Keratinocyte (primary cell): ENCODE results near the gene TMBIM1. TPM values are rescaled to one million over a fixed set of nuclear protein-coding genes. Genes with fewer than 3 reads are reported as not detected.
A peak's percentile ranks its signal among the peaks of the same experiment; 100 is the strongest.

Source experiments
- DNase-seq: peaks from one replicate; pipeline ENCODE4 v3.0.0-alpha.2; 2011; ENCODE audit warnings: low read depth, missing footprints, low spot score
- FAIRE-seq: peaks from 2 replicates; lab custom pipeline; 2011; peaks lifted over from hg19 to GRCh38; lab: Jason Lieb, UNC
- H2AFZ ChIP-seq: 2 replicates; pipeline ENCODE4 v1.6.0; 2012; ENCODE audit warnings: low read length, control low read depth, inconsistent platforms; ENCODE audit not compliant: control insufficient read depth
- H3K27ac ChIP-seq: 2 replicates; pipeline ENCODE4 v1.5.1; 2011; ENCODE audit warnings: low read length; ENCODE audit not compliant: control insufficient read depth, insufficient read depth
- H3K27me3 ChIP-seq: 3 replicates; pipeline ENCODE4 v1.6.0; 2011; ENCODE audit warnings: low read length; ENCODE audit not compliant: control insufficient read depth, insufficient read depth; ENCODE audit errors: extremely low read depth
- H3K36me3 ChIP-seq, 2 experiments: 2 replicates in 1 of 2; 3 replicates in 1 of 2; pipeline ENCODE4 v1.5.1; 2011; ENCODE audit warnings: low read length in 2 of 2, mild to moderate bottlenecking in 1 of 2; ENCODE audit not compliant: control insufficient read depth in 2 of 2, insufficient read depth in 2 of 2; ENCODE audit errors: extremely low read depth in 1 of 2
- H3K4me1 ChIP-seq: 3 replicates; pipeline ENCODE4 v1.5.1; 2011; ENCODE audit warnings: low read length; ENCODE audit not compliant: control insufficient read depth, insufficient read depth; ENCODE audit errors: extremely low read depth
- H3K4me2 ChIP-seq: 3 replicates; pipeline ENCODE4 v1.6.0; 2011; ENCODE audit warnings: low read depth, low read length; ENCODE audit not compliant: control insufficient read depth, insufficient read depth; ENCODE audit errors: extremely low read depth
- H3K4me3 ChIP-seq, 3 experiments: fragments of 200-600 bp in 1 of 3; sonication (generic) in 1 of 3; 2 replicates in 2 of 3; 3 replicates in 1 of 3; pipeline ENCODE4 v1.5.1; 2011 to 2016; ENCODE audit warnings: low read length in 3 of 3, mild to moderate bottlenecking in 3 of 3, control low read depth in 2 of 3, inconsistent platforms in 1 of 3, low read depth in 1 of 3, mixed read lengths in 1 of 3, mixed run types in 1 of 3, moderate library complexity in 1 of 3; ENCODE audit not compliant: control insufficient read depth in 2 of 3, insufficient read depth in 2 of 3; ENCODE audit errors: extremely low read depth in 1 of 3
- H3K79me2 ChIP-seq: 2 replicates; pipeline ENCODE4 v1.6.0; 2012; ENCODE audit warnings: low read length; ENCODE audit not compliant: control insufficient read depth, insufficient read depth
- H3K9ac ChIP-seq: 3 replicates; pipeline ENCODE4 v1.6.0; 2011; ENCODE audit warnings: low read length; ENCODE audit not compliant: control insufficient read depth, insufficient read depth; ENCODE audit errors: extremely low read depth
- H3K9me1 ChIP-seq: 3 replicates; pipeline ENCODE4 v1.6.0; 2011; ENCODE audit warnings: low read length; ENCODE audit not compliant: control insufficient read depth, insufficient read depth; ENCODE audit errors: extremely low read depth
- H3K9me3 ChIP-seq: 2 replicates; pipeline ENCODE4 v1.5.1; 2012; ENCODE audit warnings: low read depth, low read length; ENCODE audit not compliant: control insufficient read depth
- H4K20me1 ChIP-seq: 3 replicates; pipeline ENCODE4 v1.6.0; 2011; ENCODE audit warnings: low read length; ENCODE audit not compliant: control insufficient read depth, insufficient read depth; ENCODE audit errors: extremely low read depth
- EZH2 ChIP-seq: IDR thresholded peaks from one replicate; pipeline ENCODE4 v1.6.1; 2012; ENCODE audit warnings: inconsistent platforms, mild to moderate bottlenecking, low read length, moderate library complexity
- dilution Hi-C: fragments of 300-500 bp; cut with MboI; formaldehyde crosslinking; loops from one replicate; pipeline ENCODE4 v1.7.0; 2020; ENCODE audit warnings: low sequenced_read_pairs; ENCODE audit not compliant: extremely low pct_ligation_motif_present
- polyA plus RNA-seq, 5 experiments: library from polyadenylated mRNA; depleted of rRNA in 3 of 5; stranded (reverse) in 3 of 5; stranded (forward) in 1 of 5; unstranded in 1 of 5; fragments of >200 nt; gene quantifications; 1 replicate in 1 of 5; 2 replicates in 3 of 5; 3 replicates in 1 of 5; pipeline versions ENCODE4 v1.2.1 to v1.2.3, GENCODE V29; 2011 to 2012; ENCODE audit warnings: missing spikeins in 2 of 5, low read depth in 1 of 5, low replicate concordance in 1 of 5
- TF ChIP-seq, protein P1 (sequence below), 3 experiments: IDR thresholded peaks in 1 of 3; conservative IDR thresholded peaks in 1 of 3; optimal IDR thresholded peaks in 1 of 3; 2 replicates in 2 of 3; 3 replicates in 1 of 3; pipeline versions ENCODE3 to v1.5.1; 2011; ENCODE audit warnings: low read length in 3 of 3, mild to moderate bottlenecking in 3 of 3, moderate library complexity in 2 of 3, control low read depth in 1 of 3, inconsistent platforms in 1 of 3; ENCODE audit not compliant: insufficient read depth in 2 of 3; ENCODE audit errors: extremely low read depth in 1 of 3

The TMBIM1 gene
- polyA plus RNA-seq, 1 donor (not counting 4 experiments of a cell fraction or from before 2014, with no cell fraction given): 609 TPM

DNA sequence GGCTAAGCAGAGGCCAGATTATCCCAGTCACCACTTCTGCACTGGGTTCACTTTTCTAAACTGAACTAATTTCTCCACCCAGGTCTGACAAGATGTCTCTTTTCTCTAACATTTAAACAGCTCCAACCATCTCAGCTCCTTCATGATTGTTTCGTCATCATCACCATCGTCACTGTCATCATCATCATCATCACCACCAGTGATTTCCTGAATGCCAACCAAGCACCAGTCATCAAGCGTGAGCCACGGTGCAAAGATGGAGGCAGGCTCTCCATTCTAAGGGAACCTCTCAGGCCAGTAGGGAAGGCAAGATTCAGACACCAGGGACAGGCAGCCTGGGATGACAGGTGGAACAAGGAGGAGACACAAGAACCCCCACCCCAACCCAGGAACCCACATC lies 25.5 kb upstream of the TMBIM1 start:
- FAIRE-seq: no peak
- no peak for TF ChIP-seq EZH2
- TF ChIP-seq, protein P1, sequence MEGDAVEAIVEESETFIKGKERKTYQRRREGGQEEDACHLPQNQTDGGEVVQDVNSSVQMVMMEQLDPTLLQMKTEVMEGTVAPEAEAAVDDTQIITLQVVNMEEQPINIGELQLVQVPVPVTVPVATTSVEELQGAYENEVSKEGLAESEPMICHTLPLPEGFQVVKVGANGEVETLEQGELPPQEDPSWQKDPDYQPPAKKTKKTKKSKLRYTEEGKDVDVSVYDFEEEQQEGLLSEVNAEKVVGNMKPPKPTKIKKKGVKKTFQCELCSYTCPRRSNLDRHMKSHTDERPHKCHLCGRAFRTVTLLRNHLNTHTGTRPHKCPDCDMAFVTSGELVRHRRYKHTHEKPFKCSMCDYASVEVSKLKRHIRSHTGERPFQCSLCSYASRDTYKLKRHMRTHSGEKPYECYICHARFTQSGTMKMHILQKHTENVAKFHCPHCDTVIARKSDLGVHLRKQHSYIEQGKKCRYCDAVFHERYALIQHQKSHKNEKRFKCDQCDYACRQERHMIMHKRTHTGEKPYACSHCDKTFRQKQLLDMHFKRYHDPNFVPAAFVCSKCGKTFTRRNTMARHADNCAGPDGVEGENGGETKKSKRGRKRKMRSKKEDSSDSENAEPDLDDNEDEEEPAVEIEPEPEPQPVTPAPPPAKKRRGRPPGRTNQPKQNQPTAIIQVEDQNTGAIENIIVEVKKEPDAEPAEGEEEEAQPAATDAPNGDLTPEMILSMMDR (optimal IDR thresholded peaks at IDR 0.05 in 1 of 3, IDR thresholded peaks at IDR 0.05 in 1 of 3, conservative IDR thresholded peaks at IDR 0.05 in 1 of 3; ENCODE audit: extremely low read depth in 1 of 3, insufficient read depth in 2 of 3, low read length in 3 of 3): no peak
- H3K27me3 ChIP-seq: no peaks in the 10 kb centered on the region
- H3K9me3 ChIP-seq: no peaks in the 10 kb centered on the region
- no peaks in the 10 kb centered on the region for H4K20me1 ChIP-seq
- DNase-seq: no peak
- H3K36me3 ChIP-seq: no peaks in the 10 kb centered on the region
- H3K9me1 ChIP-seq: peaks cover 6% of the 10 kb centered on the region
- H3K4me1 ChIP-seq: peaks cover 21% of the 10 kb centered on the region
- H3K27ac ChIP-seq: no peak overlapping the region
- dilution Hi-C loops: no loop called here
- H3K79me2 ChIP-seq: no peaks in the 10 kb centered on the region
- no peak overlapping the region for H3K4me3 ChIP-seq
- H3K4me2 ChIP-seq: no peak overlapping the region
- no peak overlapping the region for H3K9ac ChIP-seq
- no peak overlapping the region for H2AFZ ChIP-seq

DNA sequence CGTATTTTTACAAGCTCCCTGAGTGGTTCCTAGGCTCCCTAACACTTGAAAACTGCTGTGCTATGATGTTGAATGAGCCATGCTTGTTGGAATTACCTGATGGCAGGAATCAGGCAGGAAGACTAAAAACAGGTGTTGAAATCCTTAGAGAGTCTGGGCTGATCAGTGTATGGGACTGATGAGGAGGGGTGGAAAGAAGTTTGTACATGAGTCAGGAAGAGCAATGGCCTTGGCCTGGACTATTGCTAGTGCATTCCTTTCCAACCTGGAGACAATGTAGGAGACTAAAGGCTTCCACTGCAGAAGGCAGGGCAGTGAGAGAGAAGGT lies 25.0 kb upstream of the TMBIM1 start:
- no peaks in the 10 kb centered on the region for H4K20me1 ChIP-seq
- H3K27ac ChIP-seq: no peak overlapping the region
- H3K4me1 ChIP-seq: peaks cover 16% of the 10 kb centered on the region
- no peak for TF ChIP-seq EZH2
- TF ChIP-seq, protein P1 (optimal IDR thresholded peaks at IDR 0.05 in 1 of 3, IDR thresholded peaks at IDR 0.05 in 1 of 3, conservative IDR thresholded peaks at IDR 0.05 in 1 of 3; ENCODE audit: extremely low read depth in 1 of 3, insufficient read depth in 2 of 3, low read length in 3 of 3): no peak
- no peaks in the 10 kb centered on the region for H3K27me3 ChIP-seq
- H2AFZ ChIP-seq: peak overlapping the region; percentile 40
- H3K9ac ChIP-seq: no peak overlapping the region
- dilution Hi-C loops: no loop called here
- FAIRE-seq: peak; percentile 67
- H3K79me2 ChIP-seq: no peaks in the 10 kb centered on the region
- peaks cover 6% of the 10 kb centered on the region for H3K9me1 ChIP-seq
- H3K9me3 ChIP-seq: no peaks in the 10 kb centered on the region
- no peak overlapping the region for H3K4me3 ChIP-seq
- peak overlapping the region; percentile 32 for H3K4me2 ChIP-seq
- no peak for DNase-seq
- H3K36me3 ChIP-seq: no peaks in the 10 kb centered on the region
